ENCODE results near the gene GLB1L. TPM values are rescaled to one million over a fixed set of nuclear protein-coding genes. Genes with fewer than 3 reads are reported as not detected.

Gene GLB1L
- total RNA-seq, 1 experiment from 2014 or later: 4.9 TPM

GRCh38 chr2:219248845-219249202 lies 3.6 kb upstream of the GLB1L start:
- no peak for DNase-seq (ENCODE audit: unreplicated experiment)
- H3K9me3 Mint-ChIP-seq (ENCODE audit: unreplicated experiment): no peaks in the 10 kb centered on the region
- H3K27me3 Mint-ChIP-seq (ENCODE audit: insufficient read depth, unreplicated experiment): no peaks in the 10 kb centered on the region
- no peak for TF ChIP-seq CTCF (IDR thresholded peaks at IDR 0.05; ENCODE audit: unreplicated experiment)
- no TSS peak for BruUV-seq (replicated peaks)
- H3K4me1 Mint-ChIP-seq (ENCODE audit: insufficient read depth, unreplicated experiment): peaks cover 35% of the 10 kb centered on the region
- CTCF ChIA-PET: interaction anchor here (0.6 to 10.3 kb wide), 9 partner anchors 13 to 393 kb away, joined by 3 to 123 read pairs (median 4); partner anchors contain the start of gene NHEJ1
- POLR2A ChIA-PET: interaction anchor here (0.8 to 14.1 kb wide), 11 partner anchors 16 to 349 kb away, joined by 3 to 401 read pairs (median 11); partner anchors contain the start of genes ABCB6, ANKZF1, ATG9A and CNPPD1
- H3K36me3 Mint-ChIP-seq (ENCODE audit: insufficient read depth, unreplicated experiment): peaks cover 64% of the 10 kb centered on the region
- intact Hi-C loops (cut with micrococcal nuclease): loop anchor here (1.0 to 5.0 kb wide), 2 partner anchors 48 to 89 kb away; partner anchors contain the start of gene NHEJ1
- H3K27ac Mint-ChIP-seq (ENCODE audit: low read depth, unreplicated experiment): peak overlapping the region; percentile 86
- peak overlapping the region; percentile 64 for H3K4me3 Mint-ChIP-seq (ENCODE audit: unreplicated experiment)

- peak overlapping the region; percentile 86 for H3K27ac Mint-ChIP-seq (ENCODE audit: low read depth, unreplicated experiment)
Measured at GRCh38 chr2:219247678-219248642, 2.7 kb upstream of the GLB1L start.

GRCh38 chr2:219246559-219246958 lies 1.3 kb upstream of the GLB1L start:
- intact Hi-C loops (cut with micrococcal nuclease): loop anchor here (5.0 kb wide), 1 partner anchor 51 kb away; no protein-coding TSS in a partner anchor
- ChIA-PET POLR2A (interaction anchor here (1.4 to 14.1 kb wide), 9 partner anchors 13 to 70 kb away, joined by 3 to 401 read pairs (median 18); partner anchors contain the start of genes ANKZF1, ATG9A, CNPPD1 and DNAJB2), CTCF (interaction anchor here (0.6 to 10.3 kb wide), 9 partner anchors 12 to 267 kb away, joined by 3 to 123 read pairs (median 4); partner anchors contain the start of genes DNAJB2 and SLC23A3)
- BruUV-seq (replicated peaks): no TSS peak
- Mint-ChIP-seq H3K4me1 (ENCODE audit: insufficient read depth, unreplicated experiment) (peaks cover 29% of the 10 kb centered on the region), H3K4me3 (ENCODE audit: unreplicated experiment) (peak overlapping the region; percentile 80), H3K9me3 (ENCODE audit: unreplicated experiment) (no peaks in the 10 kb centered on the region), H3K36me3 (ENCODE audit: insufficient read depth, unreplicated experiment) (peaks cover 51% of the 10 kb centered on the region), H3K27ac (ENCODE audit: low read depth, unreplicated experiment) (no peak overlapping the region), H3K27me3 (ENCODE audit: insufficient read depth, unreplicated experiment) (no peaks in the 10 kb centered on the region)
- no peak for TF ChIP-seq CTCF (IDR thresholded peaks at IDR 0.05; ENCODE audit: unreplicated experiment)
- DNase-seq (ENCODE audit: unreplicated experiment): no peak

More at GRCh38 chr2:219247678-219248642, 2.7 kb upstream of the GLB1L start:
- Mint-ChIP-seq H3K9me3 (ENCODE audit: unreplicated experiment) (no peaks in the 10 kb centered on the region), H3K4me3 (ENCODE audit: unreplicated experiment) (peak overlapping the region; percentile 64), H3K36me3 (ENCODE audit: insufficient read depth, unreplicated experiment) (peaks cover 60% of the 10 kb centered on the region), H3K4me1 (ENCODE audit: insufficient read depth, unreplicated experiment) (peaks cover 35% of the 10 kb centered on the region), H3K27me3 (ENCODE audit: insufficient read depth, unreplicated experiment) (no peaks in the 10 kb centered on the region)
- no TSS peak for BruUV-seq (replicated peaks)
- TF ChIP-seq CTCF (IDR thresholded peaks at IDR 0.05; ENCODE audit: unreplicated experiment): no peak
- intact Hi-C loops (cut with micrococcal nuclease): loop anchor here (5.0 kb wide), 1 partner anchor 49 kb away; no protein-coding TSS in a partner anchor
- CTCF ChIA-PET: interaction anchor here (0.6 to 10.3 kb wide), 8 partner anchors 16 to 537 kb away, joined by 3 to 123 read pairs (median 4); partner anchors contain the start of gene NHEJ1
- DNase-seq (ENCODE audit: unreplicated experiment): no peak
- POLR2A ChIA-PET: interaction anchor here (0.5 to 14.1 kb wide), 6 partner anchors 15 to 273 kb away, joined by 3 to 401 read pairs (median 22); partner anchors contain the start of genes ANKZF1, ATG9A, CNPPD1 and DNAJB2

Measured in MCF 10A (cell line).